ENCODE measurements around the gene MOXD1. TPM values are rescaled to one million over a fixed set of nuclear protein-coding genes. Genes with fewer than 3 reads are reported as not detected.

MOXD1 gene
- total RNA-seq, 1 donor from 2014 or later = 2.2 TPM

GRCh38 chr6:132404330-132404729, 3.1 kb upstream of the MOXD1 start:
- no peak for ATAC-seq (ENCODE audit: poor library complexity)
- DNase-seq = no peak
- intact Hi-C loops (cut with DNase I) = no loop called here

- DNase-seq (no peak), ATAC-seq (ENCODE audit: poor library complexity) (peak; percentile 25)
- intact Hi-C loops (cut with DNase I) = no loop called here
Observed at GRCh38 chr6:132401618-132402285, 477 bp upstream of the MOXD1 start.

- DNase-seq (no peak), ATAC-seq (ENCODE audit: poor library complexity) (peak; percentile 42)
- intact Hi-C loops (cut with DNase I) = no loop called here
Observed at GRCh38 chr6:132400555-132400882, 756 bp downstream of the MOXD1 start.

GRCh38 chr6:132399376-132400074, 1.8 kb downstream of the MOXD1 start:
- DNase-seq = no peak
- no peak for ATAC-seq (ENCODE audit: poor library complexity)
- intact Hi-C loops (cut with DNase I) = no loop called here

GRCh38 chr6:132395015-132395597, 6.2 kb downstream of the MOXD1 start:
- DNase-seq (no peak), ATAC-seq (ENCODE audit: poor library complexity) (no peak)
- intact Hi-C loops (cut with DNase I) = no loop called here

- DNase-seq = no peak
- ATAC-seq (ENCODE audit: poor library complexity) = no peak
- intact Hi-C loops (cut with DNase I) = no loop called here
Observed at GRCh38 chr6:132392792-132393191, 8.5 kb downstream of the MOXD1 start.

- ATAC-seq (ENCODE audit: poor library complexity) (no peak), DNase-seq (no peak)
- intact Hi-C loops (cut with DNase I) = no loop called here
Observed at GRCh38 chr6:132392270-132392646, 9.0 kb downstream of the MOXD1 start.

GRCh38 chr6:132391391-132392269, 9.6 kb downstream of the MOXD1 start:
- DNase-seq (no peak), ATAC-seq (ENCODE audit: poor library complexity) (peak; percentile 68)
- intact Hi-C loops (cut with DNase I) = no loop called here

- ATAC-seq (ENCODE audit: poor library complexity) (no peak), DNase-seq (no peak)
- intact Hi-C loops (cut with DNase I) = no loop called here
Observed at GRCh38 chr6:132390451-132390850, 10.8 kb downstream of the MOXD1 start.

GRCh38 chr6:132390017-132390416, 11.3 kb downstream of the MOXD1 start:
- intact Hi-C loops (cut with DNase I) = no loop called here

GRCh38 chr6:132388291-132388690, 13.0 kb downstream of the MOXD1 start:
- no peak for DNase-seq
- ATAC-seq (ENCODE audit: poor library complexity) = no peak
- intact Hi-C loops (cut with DNase I) = no loop called here

More at GRCh38 chr6:132390017-132390416, 11.3 kb downstream of the MOXD1 start:
- DNase-seq (no peak), ATAC-seq (ENCODE audit: poor library complexity) (no peak)

- intact Hi-C loops (cut with DNase I) = no loop called here
- DNase-seq (no peak), ATAC-seq (ENCODE audit: poor library complexity) (no peak)
Observed at GRCh38 chr6:132382630-132383175, 18.6 kb downstream of the MOXD1 start.

- intact Hi-C loops (cut with DNase I) = no loop called here
- ATAC-seq (ENCODE audit: poor library complexity) (no peak), DNase-seq (no peak)
Observed at GRCh38 chr6:132381381-132381780, 19.9 kb downstream of the MOXD1 start.

GRCh38 chr6:132380358-132381029, 20.8 kb downstream of the MOXD1 start:
- ATAC-seq (ENCODE audit: poor library complexity) = no peak
- intact Hi-C loops (cut with DNase I) = no loop called here
- no peak for DNase-seq

- ATAC-seq (ENCODE audit: poor library complexity) (no peak), DNase-seq (no peak)
- intact Hi-C loops (cut with DNase I) = no loop called here
Observed at GRCh38 chr6:132369526-132369925, 31.7 kb downstream of the MOXD1 start.

GRCh38 chr6:132368916-132369481, 32.3 kb downstream of the MOXD1 start:
- DNase-seq = no peak
- intact Hi-C loops (cut with DNase I) = no loop called here
- no peak for ATAC-seq (ENCODE audit: poor library complexity)

- intact Hi-C loops (cut with DNase I) = no loop called here
- DNase-seq (no peak), ATAC-seq (ENCODE audit: poor library complexity) (no peak)
Observed at GRCh38 chr6:132365281-132365907, 35.9 kb downstream of the MOXD1 start.
